Gastroesophageal sphincter (tissue), 3 donors: ENCODE data around the gene SKIC8.

Source experiments
- EP300 ChIP-seq: sonication (generic); formaldehyde crosslinking; IDR thresholded peaks from one replicate; pipeline ENCODE4 v1.6.1; 2017; ENCODE audit warnings: antibody characterized with exemption, mild to moderate bottlenecking
- POLR2A ChIP-seq, 2 donors: fragments of 450-650 bp; IDR thresholded peaks; one replicate each; pipeline ENCODE4 v1.6.1; 2017; ENCODE audit warnings: antibody characterized with exemption in 2 of 2, mild to moderate bottlenecking in 2 of 2, moderate library complexity in 1 of 2
- POLR2AphosphoS5 ChIP-seq: sonication (generic); formaldehyde crosslinking; IDR thresholded peaks from one replicate; pipeline ENCODE4 v1.6.1; 2017; ENCODE audit warnings: antibody characterized with exemption
- TF ChIP-seq, protein P1 (sequence below), 4 experiments: fragments of 200-600 bp in 2 of 4; fragments of 450-650 bp in 2 of 4; sonication (generic) in 1 of 4; IDR thresholded peaks; one replicate each; pipeline ENCODE4 v1.5.1; 2017 to 2019; ENCODE audit warnings: antibody characterized with exemption in 4 of 4, mild to moderate bottlenecking in 2 of 4, moderate library complexity in 2 of 4

- TF ChIP-seq, protein P1, sequence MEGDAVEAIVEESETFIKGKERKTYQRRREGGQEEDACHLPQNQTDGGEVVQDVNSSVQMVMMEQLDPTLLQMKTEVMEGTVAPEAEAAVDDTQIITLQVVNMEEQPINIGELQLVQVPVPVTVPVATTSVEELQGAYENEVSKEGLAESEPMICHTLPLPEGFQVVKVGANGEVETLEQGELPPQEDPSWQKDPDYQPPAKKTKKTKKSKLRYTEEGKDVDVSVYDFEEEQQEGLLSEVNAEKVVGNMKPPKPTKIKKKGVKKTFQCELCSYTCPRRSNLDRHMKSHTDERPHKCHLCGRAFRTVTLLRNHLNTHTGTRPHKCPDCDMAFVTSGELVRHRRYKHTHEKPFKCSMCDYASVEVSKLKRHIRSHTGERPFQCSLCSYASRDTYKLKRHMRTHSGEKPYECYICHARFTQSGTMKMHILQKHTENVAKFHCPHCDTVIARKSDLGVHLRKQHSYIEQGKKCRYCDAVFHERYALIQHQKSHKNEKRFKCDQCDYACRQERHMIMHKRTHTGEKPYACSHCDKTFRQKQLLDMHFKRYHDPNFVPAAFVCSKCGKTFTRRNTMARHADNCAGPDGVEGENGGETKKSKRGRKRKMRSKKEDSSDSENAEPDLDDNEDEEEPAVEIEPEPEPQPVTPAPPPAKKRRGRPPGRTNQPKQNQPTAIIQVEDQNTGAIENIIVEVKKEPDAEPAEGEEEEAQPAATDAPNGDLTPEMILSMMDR (IDR thresholded peaks at IDR 0.05), result peak in 1 of 4 experiments; percentile 49
- TF ChIP-seq POLR2A (IDR thresholded peaks at IDR 0.05) (peak; percentile 41 to 48), POLR2AphosphoS5 (peak; percentile 43), EP300 (no peak)
These were observed 34.9 kb downstream of the SKIC8 start, which contains the start of gene DNAJA4 for GRCh38 chr15:78264304-78265136.
